SK-N-SH treated with all-trans-retinoic acid at 6 μM for 48 hours (cell line): ENCODE measurements around the gene DOK6.

Experiments
- ARNTL ChIP-seq: fragments of 450-650 bp; formaldehyde crosslinking; IDR thresholded peaks from 2 replicates; pipeline ENCODE4 v1.5.0; 2020; ENCODE audit warnings: low read depth, mild to moderate bottlenecking, moderate library complexity, borderline replicate concordance
- BACH2 ChIP-seq: fragments of 250-450 bp; sonication (Bioruptor Pico); IDR thresholded peaks from 2 replicates; pipeline ENCODE4 v1.9.0; 2021; ENCODE audit warnings: mild to moderate bottlenecking, borderline replicate concordance
- ESRRG ChIP-seq: fragments of 250-450 bp; sonication (Bioruptor Pico); IDR thresholded peaks from 2 replicates; pipeline ENCODE4 v1.6.1; 2021; ENCODE audit warnings: mild to moderate bottlenecking
- OSR1 ChIP-seq: fragments of 250-450 bp; sonication (Bioruptor Pico); IDR thresholded peaks from 2 replicates; pipeline ENCODE4 v1.8.0; 2022; ENCODE audit warnings: moderate library complexity, mild to moderate bottlenecking, inconsistent platforms
- PPARA ChIP-seq: fragments of 250-450 bp; sonication (Bioruptor Pico); IDR thresholded peaks from 2 replicates; pipeline ENCODE4 v1.5.0; 2020; ENCODE audit warnings: mild to moderate bottlenecking, borderline replicate concordance
- ZFP3 ChIP-seq: fragments of 250-450 bp; sonication (Bioruptor Pico); IDR thresholded peaks from 2 replicates; pipeline ENCODE4 v1.5.0; 2020; ENCODE audit warnings: mild to moderate bottlenecking, moderate library complexity
- ZFP30 ChIP-seq: fragments of 450-650 bp; formaldehyde crosslinking; IDR thresholded peaks from 2 replicates; pipeline ENCODE4 v1.5.0; 2022; ENCODE audit warnings: mild to moderate bottlenecking, moderate library complexity
- ZNF565 ChIP-seq: fragments of 450-650 bp; formaldehyde crosslinking; conservative IDR thresholded peaks from 2 replicates; pipeline ENCODE4 v1.5.0; 2020; ENCODE audit warnings: low read depth, mild to moderate bottlenecking, moderate library complexity
- TF ChIP-seq, protein P1 (sequence below): fragments of 250-450 bp; sonication (Bioruptor Pico); IDR thresholded peaks from 2 replicates; pipeline ENCODE4 v1.5.1; 2021; ENCODE audit warnings: mild to moderate bottlenecking, moderate library complexity

DNA sequence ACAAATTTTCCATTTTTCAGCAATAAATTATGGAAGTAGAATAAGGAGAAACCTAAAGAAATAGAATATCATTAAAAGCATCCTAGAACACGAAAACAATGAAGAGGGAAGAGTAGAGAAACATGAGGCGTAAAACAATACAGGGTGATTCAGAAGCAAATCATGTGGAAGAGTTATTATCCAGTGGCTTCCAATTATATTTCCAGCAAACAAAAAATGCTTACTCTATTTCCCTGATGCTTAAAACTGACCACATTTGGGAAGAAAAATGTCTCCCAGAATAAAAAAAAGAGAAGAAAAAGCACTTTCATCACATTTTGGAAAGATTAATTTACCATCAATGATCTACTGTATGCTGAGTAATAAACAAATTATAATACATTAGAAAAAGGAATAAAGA is 354.4 kb downstream of the DOK6 start:
- no peak for TF ChIP-seq PPARA (CRISPR knock-in tag)
- TF ChIP-seq OSR1 (CRISPR knock-in tag): no peak
- no peak for TF ChIP-seq BACH2 (CRISPR knock-in tag)
- no peak for TF ChIP-seq ZFP30 (CRISPR knock-in tag)
- TF ChIP-seq ESRRG (CRISPR knock-in tag): no peak
- TF ChIP-seq, protein P1, sequence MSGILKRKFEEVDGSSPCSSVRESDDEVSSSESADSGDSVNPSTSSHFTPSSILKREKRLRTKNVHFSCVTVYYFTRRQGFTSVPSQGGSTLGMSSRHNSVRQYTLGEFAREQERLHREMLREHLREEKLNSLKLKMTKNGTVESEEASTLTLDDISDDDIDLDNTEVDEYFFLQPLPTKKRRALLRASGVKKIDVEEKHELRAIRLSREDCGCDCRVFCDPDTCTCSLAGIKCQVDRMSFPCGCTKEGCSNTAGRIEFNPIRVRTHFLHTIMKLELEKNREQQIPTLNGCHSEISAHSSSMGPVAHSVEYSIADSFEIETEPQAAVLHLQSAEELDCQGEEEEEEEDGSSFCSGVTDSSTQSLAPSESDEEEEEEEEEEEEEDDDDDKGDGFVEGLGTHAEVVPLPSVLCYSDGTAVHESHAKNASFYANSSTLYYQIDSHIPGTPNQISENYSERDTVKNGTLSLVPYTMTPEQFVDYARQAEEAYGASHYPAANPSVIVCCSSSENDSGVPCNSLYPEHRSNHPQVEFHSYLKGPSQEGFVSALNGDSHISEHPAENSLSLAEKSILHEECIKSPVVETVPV (CRISPR knock-in tag): no peak
- no peak for TF ChIP-seq ZFP3 (CRISPR knock-in tag)
- no peak for TF ChIP-seq ZNF565 (CRISPR knock-in tag)
- no peak for TF ChIP-seq ARNTL (CRISPR knock-in tag)
